GM23338 (cell line): ENCODE data around the gene CD80. TPM values are rescaled to one million over a fixed set of nuclear protein-coding genes. Genes with fewer than 3 reads are reported as not detected.

Source experiments
- ATAC-seq: fragments of 200-7000 bp; cut with Tn5 transposase; 3 replicates; pipeline ENCODE4 v1.9.1; 2020
- DNase-seq: peaks from one replicate; pipeline ENCODE4 v3.0.0-alpha.2; 2015; ENCODE audit warnings: low spot score
- H2AFZ ChIP-seq: fragments of 200-600 bp; sonication (generic); 2 replicates; pipeline ENCODE4 v1.8.0; 2016; ENCODE audit warnings: antibody characterized with exemption, mild to moderate bottlenecking, moderate library complexity
- H3F3A ChIP-seq: fragments of 200-600 bp; sonication (generic); replicated peaks from 2 replicates; pipeline ENCODE4 v1.8.0; 2017; ENCODE audit warnings: antibody characterized with exemption, mixed run types, low read depth
- H3K27ac ChIP-seq: fragments of 200-600 bp; sonication (generic); 2 replicates; pipeline ENCODE4 v1.6.1; 2016; ENCODE audit warnings: low read depth
- H3K27me3 ChIP-seq: fragments of 200-600 bp; sonication (generic); 2 replicates; pipeline ENCODE4 v1.8.0; 2016; ENCODE audit warnings: mild to moderate bottlenecking, mixed run types, moderate library complexity; ENCODE audit not compliant: insufficient read depth
- H3K36me3 ChIP-seq: fragments of 200-600 bp; sonication (generic); 2 replicates; pipeline ENCODE4 v1.8.0; 2016; ENCODE audit warnings: mild to moderate bottlenecking; ENCODE audit not compliant: insufficient read depth
- H3K4me1 ChIP-seq: fragments of 200-600 bp; sonication (generic); 2 replicates; pipeline ENCODE4 v1.8.0; 2016; ENCODE audit warnings: mild to moderate bottlenecking, moderate library complexity; ENCODE audit not compliant: insufficient read depth
- H3K4me2 ChIP-seq: fragments of 200-600 bp; sonication (generic); 2 replicates; pipeline ENCODE4 v1.7.1; 2017; ENCODE audit warnings: mixed run types
- H3K4me3 ChIP-seq: fragments of 200-600 bp; sonication (generic); 2 replicates; pipeline ENCODE4 v1.6.1; 2016; ENCODE audit warnings: mixed run types
- H3K79me2 ChIP-seq: fragments of 200-600 bp; sonication (generic); replicated peaks from 2 replicates; pipeline ENCODE4 v1.8.0; 2017; ENCODE audit warnings: mild to moderate bottlenecking; ENCODE audit not compliant: insufficient read depth
- H3K9me2 ChIP-seq: fragments of 200-600 bp; sonication (generic); 2 replicates; pipeline ENCODE4 v1.8.0; 2017; ENCODE audit not compliant: insufficient read depth
- H4K20me1 ChIP-seq: fragments of 200-600 bp; sonication (generic); replicated peaks from 2 replicates; pipeline ENCODE4 v1.8.0; 2017; ENCODE audit warnings: mild to moderate bottlenecking; ENCODE audit not compliant: insufficient read depth
- H3K27ac Mint-ChIP-seq: 2 replicates; pipeline ENCODE4 v1.8.0; 2020; ENCODE audit warnings: inconsistent platforms, mild to moderate bottlenecking, moderate library complexity, mixed read lengths
- H3K27me3 Mint-ChIP-seq: 3 replicates; pipeline ENCODE4 v1.8.0; 2022; ENCODE audit warnings: low read depth, mild to moderate bottlenecking, moderate library complexity, mixed read lengths, inconsistent platforms; ENCODE audit not compliant: insufficient read depth, poor library complexity
- H3K36me3 Mint-ChIP-seq: 3 replicates; pipeline ENCODE4 v1.8.0; 2021; ENCODE audit warnings: low read depth, mild to moderate bottlenecking, inconsistent platforms, moderate library complexity, mixed read lengths
- H3K4me1 Mint-ChIP-seq: 3 replicates; pipeline ENCODE4 v1.8.0; 2020; ENCODE audit warnings: mild to moderate bottlenecking, inconsistent platforms, mixed read lengths
- H3K4me3 Mint-ChIP-seq: 3 replicates; pipeline ENCODE4 v1.8.0; 2021; ENCODE audit warnings: moderate library complexity, mild to moderate bottlenecking, inconsistent platforms, mixed read lengths
- H3K9me3 Mint-ChIP-seq: 3 replicates; pipeline ENCODE4 v1.8.0; 2020; ENCODE audit warnings: moderate library complexity, mild to moderate bottlenecking, inconsistent platforms, mixed read lengths
- CREB1 ChIP-seq: fragments of 250-450 bp; sonication (Bioruptor Pico); IDR thresholded peaks from 2 replicates; pipeline ENCODE4 v1.5.0; 2020; ENCODE audit warnings: low read depth, mild to moderate bottlenecking, moderate library complexity
- ETS1 ChIP-seq: IDR thresholded peaks from 2 replicates; pipeline ENCODE4 v1.6.1; 2016; ENCODE audit warnings: antibody characterized with exemption
- EZH2 ChIP-seq: fragments of 200-600 bp; sonication (generic); IDR thresholded peaks from one replicate; pipeline ENCODE4 v1.8.0; 2017; ENCODE audit warnings: antibody characterized with exemption, mild to moderate bottlenecking, low read depth; ENCODE audit not compliant: unreplicated experiment
- EZH2phosphoT487 ChIP-seq: fragments of 200-600 bp; sonication (generic); IDR thresholded peaks from one replicate; pipeline ENCODE4 v1.8.1; 2018; ENCODE audit warnings: antibody characterized with exemption; ENCODE audit not compliant: unreplicated experiment
- JUNB ChIP-seq: IDR thresholded peaks from one replicate; pipeline ENCODE4 v1.6.1; 2016; ENCODE audit warnings: antibody characterized with exemption; ENCODE audit not compliant: unreplicated experiment
- NANOG ChIP-seq: IDR thresholded peaks from 2 replicates; pipeline ENCODE4 v1.6.1; 2016; ENCODE audit warnings: antibody characterized with exemption, borderline replicate concordance
- POLR2AphosphoS5 ChIP-seq: IDR thresholded peaks from 2 replicates; pipeline ENCODE4 v1.6.1; 2016; ENCODE audit warnings: antibody characterized with exemption, low read depth
- STAT1 ChIP-seq: IDR thresholded peaks from one replicate; pipeline ENCODE4 v1.6.1; 2016; ENCODE audit warnings: antibody characterized with exemption; ENCODE audit not compliant: unreplicated experiment
- ZNF114 ChIP-seq: fragments of 250-450 bp; sonication (Bioruptor Pico); IDR thresholded peaks from 2 replicates; pipeline ENCODE4 v1.5.0; 2020; ENCODE audit warnings: mild to moderate bottlenecking, moderate library complexity
- ZNF331 ChIP-seq: fragments of 250-450 bp; sonication (Bioruptor Pico); IDR thresholded peaks from 2 replicates; pipeline ENCODE4 v1.5.0; 2020; ENCODE audit warnings: low read depth, mild to moderate bottlenecking, moderate library complexity
- polyA plus RNA-seq: library from polyadenylated mRNA; unstranded; fragments of >200 nt; fragmentation: Nextera tagmentation; extraction: Ambion mirVana; gene quantifications from 2 replicates; pipeline ENCODE4 v1.2.1, GENCODE V29; 2016
- total RNA-seq: library from RNA; depleted of rRNA; stranded (reverse); fragments of >200 nt; shearing (Covaris generic); gene quantifications from 2 replicates; pipeline ENCODE4 v1.2.3, GENCODE V29; 2014
- TF ChIP-seq, protein P1 (sequence below): IDR thresholded peaks from one replicate; pipeline ENCODE4 v1.6.1; 2018; ENCODE audit warnings: antibody characterized with exemption; ENCODE audit not compliant: unreplicated experiment
- TF ChIP-seq, protein P2 (sequence below): fragments of 250-450 bp; sonication (Bioruptor Pico); IDR thresholded peaks from 2 replicates; pipeline ENCODE4 v1.5.0; 2020; ENCODE audit warnings: mild to moderate bottlenecking, moderate library complexity

The CD80 gene
- total and polyA plus RNA-seq, 2 experiments from 2014 or later = not detected

DNA sequence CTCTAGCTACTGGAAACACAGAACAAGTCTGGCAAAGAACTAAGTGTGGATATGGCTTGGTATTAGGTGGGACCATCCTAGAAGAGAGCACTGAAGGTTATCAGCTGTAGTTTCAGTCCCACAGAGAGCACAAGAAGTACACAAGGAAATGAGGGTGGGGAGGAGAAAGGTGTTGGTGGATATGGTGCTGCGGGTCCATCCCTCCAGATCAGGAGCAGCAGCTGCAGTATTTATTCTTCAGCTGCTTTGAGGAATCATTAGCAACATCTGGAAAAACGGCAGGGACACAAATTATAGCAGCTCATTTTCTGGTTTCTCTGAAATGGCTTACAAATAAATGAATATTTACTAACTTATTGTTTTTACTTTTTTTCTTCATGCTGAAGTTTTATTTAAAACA lies 29.0 kb downstream of the CD80 start:
- Mint-ChIP-seq H3K27me3 (peaks cover 2% of the 10 kb centered on the region), H3K36me3 (peaks cover 1% of the 10 kb centered on the region; the same call in 1 of the 3 replicates), H3K4me3 (no peak overlapping the region), H3K9me3 (no peaks in the 10 kb centered on the region), H3K27ac (no peak overlapping the region), H3K4me1 (peaks cover 5% of the 10 kb centered on the region)
- H4K20me1 ChIP-seq = no peaks in the 10 kb centered on the region
- no peaks in the 10 kb centered on the region for H3K36me3 ChIP-seq
- peak overlapping the region; percentile 90 for H2AFZ ChIP-seq
- no peak overlapping the region for H3K27ac ChIP-seq
- no peaks in the 10 kb centered on the region for H3K79me2 ChIP-seq
- no peak for ATAC-seq
- no peak overlapping the region for H3K4me2 ChIP-seq
- H3F3A ChIP-seq = 0 out of 2 replicates have a peak, but pooled peaks cover 2% of the 10 kb centered on the region
- DNase-seq = no peak
- H3K27me3 ChIP-seq = no peaks in the 10 kb centered on the region
- peaks cover 9% of the 10 kb centered on the region for H3K9me2 ChIP-seq
- TF ChIP-seq ZNF331 (CRISPR knock-in tag) = no peak
- TF ChIP-seq EZH2 = no peak
- H3K4me1 ChIP-seq = peaks cover 6% of the 10 kb centered on the region; the same call in 1 of the 2 replicates
- no peak overlapping the region for H3K4me3 ChIP-seq

DNA sequence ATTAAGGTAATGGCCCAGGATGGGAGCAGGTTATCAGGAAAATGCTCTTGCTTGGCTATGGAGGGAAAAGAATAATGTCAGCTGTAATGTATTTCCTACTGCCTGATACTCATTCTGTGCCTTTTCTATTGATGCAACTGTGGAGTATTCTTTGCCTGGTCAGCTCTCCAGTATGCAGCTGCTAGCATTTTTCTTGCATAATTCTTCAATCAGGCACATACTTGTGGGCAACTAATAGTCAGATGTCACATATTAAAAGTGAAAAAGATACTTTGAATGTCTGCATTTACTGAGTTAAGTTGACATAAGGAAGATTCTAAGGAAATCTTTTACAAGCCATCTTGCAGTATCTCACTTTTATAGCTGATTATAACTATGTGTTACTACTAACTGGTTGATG lies 29.5 kb downstream of the CD80 start:
- no peaks in the 10 kb centered on the region for H4K20me1 ChIP-seq
- H3K4me3 ChIP-seq = no peak overlapping the region
- no peaks in the 10 kb centered on the region for H3K36me3 ChIP-seq
- H2AFZ ChIP-seq = peak overlapping the region; percentile 90; the same call in 1 of the 2 replicates
- no peak overlapping the region for H3K27ac Mint-ChIP-seq
- H3K27me3 Mint-ChIP-seq = peaks cover 2% of the 10 kb centered on the region
- no peak overlapping the region for H3K27ac ChIP-seq
- H3K4me3 Mint-ChIP-seq = no peak overlapping the region
- no peaks in the 10 kb centered on the region for H3K9me3 Mint-ChIP-seq
- H3K4me2 ChIP-seq = no peak overlapping the region
- H3K36me3 Mint-ChIP-seq = peaks cover 3% of the 10 kb centered on the region; the same call in 1 of the 3 replicates
- peaks cover 11% of the 10 kb centered on the region for H3K4me1 ChIP-seq
- H3K27me3 ChIP-seq = no peaks in the 10 kb centered on the region
- peaks cover 11% of the 10 kb centered on the region for H3K4me1 Mint-ChIP-seq
- no peaks in the 10 kb centered on the region for H3K79me2 ChIP-seq
- peaks cover 9% of the 10 kb centered on the region for H3K9me2 ChIP-seq
- ATAC-seq (no peak), DNase-seq (no peak)
- 0 out of 2 replicates have a peak, but pooled peaks cover 2% of the 10 kb centered on the region for H3F3A ChIP-seq
- TF ChIP-seq ZNF114 (no peak), JUNB (no peak), EZH2phosphoT487 (no peak), ZNF331 (CRISPR knock-in tag) (no peak), ETS1 (no peak), EZH2 (no peak), CREB1 (CRISPR knock-in tag) (no peak), POLR2AphosphoS5 (no peak), STAT1 (no peak), NANOG (no peak)
- TF ChIP-seq, protein P1, sequence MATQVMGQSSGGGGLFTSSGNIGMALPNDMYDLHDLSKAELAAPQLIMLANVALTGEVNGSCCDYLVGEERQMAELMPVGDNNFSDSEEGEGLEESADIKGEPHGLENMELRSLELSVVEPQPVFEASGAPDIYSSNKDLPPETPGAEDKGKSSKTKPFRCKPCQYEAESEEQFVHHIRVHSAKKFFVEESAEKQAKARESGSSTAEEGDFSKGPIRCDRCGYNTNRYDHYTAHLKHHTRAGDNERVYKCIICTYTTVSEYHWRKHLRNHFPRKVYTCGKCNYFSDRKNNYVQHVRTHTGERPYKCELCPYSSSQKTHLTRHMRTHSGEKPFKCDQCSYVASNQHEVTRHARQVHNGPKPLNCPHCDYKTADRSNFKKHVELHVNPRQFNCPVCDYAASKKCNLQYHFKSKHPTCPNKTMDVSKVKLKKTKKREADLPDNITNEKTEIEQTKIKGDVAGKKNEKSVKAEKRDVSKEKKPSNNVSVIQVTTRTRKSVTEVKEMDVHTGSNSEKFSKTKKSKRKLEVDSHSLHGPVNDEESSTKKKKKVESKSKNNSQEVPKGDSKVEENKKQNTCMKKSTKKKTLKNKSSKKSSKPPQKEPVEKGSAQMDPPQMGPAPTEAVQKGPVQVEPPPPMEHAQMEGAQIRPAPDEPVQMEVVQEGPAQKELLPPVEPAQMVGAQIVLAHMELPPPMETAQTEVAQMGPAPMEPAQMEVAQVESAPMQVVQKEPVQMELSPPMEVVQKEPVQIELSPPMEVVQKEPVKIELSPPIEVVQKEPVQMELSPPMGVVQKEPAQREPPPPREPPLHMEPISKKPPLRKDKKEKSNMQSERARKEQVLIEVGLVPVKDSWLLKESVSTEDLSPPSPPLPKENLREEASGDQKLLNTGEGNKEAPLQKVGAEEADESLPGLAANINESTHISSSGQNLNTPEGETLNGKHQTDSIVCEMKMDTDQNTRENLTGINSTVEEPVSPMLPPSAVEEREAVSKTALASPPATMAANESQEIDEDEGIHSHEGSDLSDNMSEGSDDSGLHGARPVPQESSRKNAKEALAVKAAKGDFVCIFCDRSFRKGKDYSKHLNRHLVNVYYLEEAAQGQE = no peak
- TF ChIP-seq, protein P2, sequence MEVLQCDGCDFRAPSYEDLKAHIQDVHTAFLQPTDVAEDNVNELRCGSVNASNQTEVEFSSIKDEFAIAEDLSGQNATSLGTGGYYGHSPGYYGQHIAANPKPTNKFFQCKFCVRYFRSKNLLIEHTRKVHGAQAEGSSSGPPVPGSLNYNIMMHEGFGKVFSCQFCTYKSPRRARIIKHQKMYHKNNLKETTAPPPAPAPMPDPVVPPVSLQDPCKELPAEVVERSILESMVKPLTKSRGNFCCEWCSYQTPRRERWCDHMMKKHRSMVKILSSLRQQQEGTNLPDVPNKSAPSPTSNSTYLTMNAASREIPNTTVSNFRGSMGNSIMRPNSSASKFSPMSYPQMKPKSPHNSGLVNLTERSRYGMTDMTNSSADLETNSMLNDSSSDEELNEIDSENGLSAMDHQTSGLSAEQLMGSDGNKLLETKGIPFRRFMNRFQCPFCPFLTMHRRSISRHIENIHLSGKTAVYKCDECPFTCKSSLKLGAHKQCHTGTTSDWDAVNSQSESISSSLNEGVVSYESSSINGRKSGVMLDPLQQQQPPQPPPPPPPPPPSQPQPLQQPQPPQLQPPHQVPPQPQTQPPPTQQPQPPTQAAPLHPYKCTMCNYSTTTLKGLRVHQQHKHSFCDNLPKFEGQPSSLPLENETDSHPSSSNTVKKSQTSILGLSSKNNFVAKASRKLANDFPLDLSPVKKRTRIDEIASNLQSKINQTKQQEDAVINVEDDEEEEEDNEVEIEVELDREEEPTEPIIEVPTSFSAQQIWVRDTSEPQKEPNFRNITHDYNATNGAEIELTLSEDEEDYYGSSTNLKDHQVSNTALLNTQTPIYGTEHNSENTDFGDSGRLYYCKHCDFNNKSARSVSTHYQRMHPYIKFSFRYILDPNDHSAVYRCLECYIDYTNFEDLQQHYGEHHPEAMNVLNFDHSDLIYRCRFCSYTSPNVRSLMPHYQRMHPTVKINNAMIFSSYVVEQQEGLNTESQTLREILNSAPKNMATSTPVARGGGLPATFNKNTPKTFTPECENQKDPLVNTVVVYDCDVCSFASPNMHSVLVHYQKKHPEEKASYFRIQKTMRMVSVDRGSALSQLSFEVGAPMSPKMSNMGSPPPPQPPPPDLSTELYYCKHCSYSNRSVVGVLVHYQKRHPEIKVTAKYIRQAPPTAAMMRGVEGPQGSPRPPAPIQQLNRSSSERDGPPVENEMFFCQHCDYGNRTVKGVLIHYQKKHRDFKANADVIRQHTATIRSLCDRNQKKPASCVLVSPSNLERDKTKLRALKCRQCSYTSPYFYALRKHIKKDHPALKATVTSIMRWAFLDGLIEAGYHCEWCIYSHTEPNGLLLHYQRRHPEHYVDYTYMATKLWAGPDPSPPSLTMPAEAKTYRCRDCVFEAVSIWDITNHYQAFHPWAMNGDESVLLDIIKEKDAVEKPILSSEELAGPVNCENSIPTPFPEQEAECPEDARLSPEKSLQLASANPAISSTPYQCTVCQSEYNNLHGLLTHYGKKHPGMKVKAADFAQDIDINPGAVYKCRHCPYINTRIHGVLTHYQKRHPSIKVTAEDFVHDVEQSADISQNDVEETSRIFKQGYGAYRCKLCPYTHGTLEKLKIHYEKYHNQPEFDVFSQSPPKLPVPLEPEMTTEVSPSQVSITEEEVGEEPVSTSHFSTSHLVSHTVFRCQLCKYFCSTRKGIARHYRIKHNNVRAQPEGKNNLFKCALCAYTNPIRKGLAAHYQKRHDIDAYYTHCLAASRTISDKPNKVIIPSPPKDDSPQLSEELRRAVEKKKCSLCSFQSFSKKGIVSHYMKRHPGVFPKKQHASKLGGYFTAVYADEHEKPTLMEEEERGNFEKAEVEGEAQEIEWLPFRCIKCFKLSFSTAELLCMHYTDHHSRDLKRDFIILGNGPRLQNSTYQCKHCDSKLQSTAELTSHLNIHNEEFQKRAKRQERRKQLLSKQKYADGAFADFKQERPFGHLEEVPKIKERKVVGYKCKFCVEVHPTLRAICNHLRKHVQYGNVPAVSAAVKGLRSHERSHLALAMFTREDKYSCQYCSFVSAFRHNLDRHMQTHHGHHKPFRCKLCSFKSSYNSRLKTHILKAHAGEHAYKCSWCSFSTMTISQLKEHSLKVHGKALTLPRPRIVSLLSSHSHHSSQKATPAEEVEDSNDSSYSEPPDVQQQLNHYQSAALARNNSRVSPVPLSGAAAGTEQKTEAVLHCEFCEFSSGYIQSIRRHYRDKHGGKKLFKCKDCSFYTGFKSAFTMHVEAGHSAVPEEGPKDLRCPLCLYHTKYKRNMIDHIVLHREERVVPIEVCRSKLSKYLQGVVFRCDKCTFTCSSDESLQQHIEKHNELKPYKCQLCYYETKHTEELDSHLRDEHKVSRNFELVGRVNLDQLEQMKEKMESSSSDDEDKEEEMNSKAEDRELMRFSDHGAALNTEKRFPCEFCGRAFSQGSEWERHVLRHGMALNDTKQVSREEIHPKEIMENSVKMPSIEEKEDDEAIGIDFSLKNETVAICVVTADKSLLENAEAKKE (CRISPR knock-in tag) = no peak
